Measurements from ENCODE around the gene SAP30BP. TPM values are rescaled to one million over a fixed set of nuclear protein-coding genes. Genes with fewer than 3 reads are reported as not detected.
A peak's percentile ranks its signal among the peaks of the same experiment; 100 is the strongest.

The SAP30BP gene
- total RNA-seq, 1 experiment from 2014 or later = 149 TPM

GRCh38 chr17:75691371-75691791, 24.2 kb downstream of the SAP30BP start:
- no peak overlapping the region for H3K27ac ChIP-seq (ENCODE audit: low read depth, low read length)
- no peaks in the 10 kb centered on the region for H3K27me3 ChIP-seq (ENCODE audit: insufficient read depth, low read length)
- peaks cover 88% of the 10 kb centered on the region for H3K79me2 ChIP-seq (ENCODE audit: insufficient read depth, low read length)
- intact Hi-C loops (cut with micrococcal nuclease) = no loop called here
- H2AFZ ChIP-seq (ENCODE audit: low read depth, low read length, poor library complexity, severe bottlenecking) = no peak overlapping the region
- no peaks in the 10 kb centered on the region for H3K9me2 ChIP-seq (ENCODE audit: insufficient read depth)
- no peaks in the 10 kb centered on the region for H4K20me1 ChIP-seq (ENCODE audit: insufficient read depth)
- H3K4me1 ChIP-seq (ENCODE audit: control insufficient read depth in 1 of 2, insufficient read depth in 2 of 2, low read length in 2 of 2) = peaks cover 70 to 99% of the 10 kb centered on the region in 2 experiments
- ChIA-PET RAD21 (ENCODE audit: low non-redundant PET in 1 of 2, low total read pairs in 2 of 2, uncharacterized antibody in 2 of 2, unreplicated experiment in 2 of 2) (no interaction called here), POLR2A (interaction anchor here (1.1 to 3.3 kb wide), 3 partner anchors 16 to 89 kb away, joined by 3 to 17 read pairs (median 12); partner anchors contain the start of gene ITGB4), CTCF (interaction anchor here (1.2 to 2.4 kb wide), 2 partner anchors 29 to 57 kb away, joined by 4 to 7 read pairs; partner anchors contain the start of gene ITGB4)
- BruUV-seq (replicated peaks) = no TSS peak
- TF ChIP-seq FOSL1 (IDR thresholded peaks at IDR 0.05; ENCODE audit: low read depth) (no peak; the same call in 1 of the 2 replicates), CEBPB (IDR thresholded peaks at IDR 0.05; ENCODE audit: low read depth) (no peak), POLR2AphosphoS5 (IDR thresholded peaks at IDR 0.05; ENCODE audit: low read depth, low read length) (no peak), JUND (IDR thresholded peaks at IDR 0.05) (no peak), RAD21 (IDR thresholded peaks at IDR 0.05; ENCODE audit: low read depth) (no peak), EGR1 (IDR thresholded peaks at IDR 0.05; ENCODE audit: low read depth) (no peak), EZH2phosphoT487 (IDR thresholded peaks at IDR 0.05; ENCODE audit: borderline replicate concordance) (no peak), YY1 (IDR thresholded peaks at IDR 0.05; ENCODE audit: extremely low read depth, insufficient replicate concordance, low read depth, low read length) (no peak), SP1 (IDR thresholded peaks at IDR 0.05; ENCODE audit: low read depth) (no peak), TCF7L2 (IDR thresholded peaks at IDR 0.05; ENCODE audit: borderline replicate concordance, extremely low read depth, insufficient read depth, insufficient read length) (no peak), ZNF274 (IDR thresholded peaks at IDR 0.05; ENCODE audit: low read depth, low read length) (no peak), POLR2A (IDR thresholded peaks at IDR 0.05; ENCODE audit: borderline replicate concordance, extremely low read depth, insufficient read depth, insufficient read length) (no peak), CBX3 (IDR thresholded peaks at IDR 0.05; ENCODE audit: low read depth) (no peak), ZFX (IDR thresholded peaks at IDR 0.05) (no peak)
- TF ChIP-seq, protein P1, sequence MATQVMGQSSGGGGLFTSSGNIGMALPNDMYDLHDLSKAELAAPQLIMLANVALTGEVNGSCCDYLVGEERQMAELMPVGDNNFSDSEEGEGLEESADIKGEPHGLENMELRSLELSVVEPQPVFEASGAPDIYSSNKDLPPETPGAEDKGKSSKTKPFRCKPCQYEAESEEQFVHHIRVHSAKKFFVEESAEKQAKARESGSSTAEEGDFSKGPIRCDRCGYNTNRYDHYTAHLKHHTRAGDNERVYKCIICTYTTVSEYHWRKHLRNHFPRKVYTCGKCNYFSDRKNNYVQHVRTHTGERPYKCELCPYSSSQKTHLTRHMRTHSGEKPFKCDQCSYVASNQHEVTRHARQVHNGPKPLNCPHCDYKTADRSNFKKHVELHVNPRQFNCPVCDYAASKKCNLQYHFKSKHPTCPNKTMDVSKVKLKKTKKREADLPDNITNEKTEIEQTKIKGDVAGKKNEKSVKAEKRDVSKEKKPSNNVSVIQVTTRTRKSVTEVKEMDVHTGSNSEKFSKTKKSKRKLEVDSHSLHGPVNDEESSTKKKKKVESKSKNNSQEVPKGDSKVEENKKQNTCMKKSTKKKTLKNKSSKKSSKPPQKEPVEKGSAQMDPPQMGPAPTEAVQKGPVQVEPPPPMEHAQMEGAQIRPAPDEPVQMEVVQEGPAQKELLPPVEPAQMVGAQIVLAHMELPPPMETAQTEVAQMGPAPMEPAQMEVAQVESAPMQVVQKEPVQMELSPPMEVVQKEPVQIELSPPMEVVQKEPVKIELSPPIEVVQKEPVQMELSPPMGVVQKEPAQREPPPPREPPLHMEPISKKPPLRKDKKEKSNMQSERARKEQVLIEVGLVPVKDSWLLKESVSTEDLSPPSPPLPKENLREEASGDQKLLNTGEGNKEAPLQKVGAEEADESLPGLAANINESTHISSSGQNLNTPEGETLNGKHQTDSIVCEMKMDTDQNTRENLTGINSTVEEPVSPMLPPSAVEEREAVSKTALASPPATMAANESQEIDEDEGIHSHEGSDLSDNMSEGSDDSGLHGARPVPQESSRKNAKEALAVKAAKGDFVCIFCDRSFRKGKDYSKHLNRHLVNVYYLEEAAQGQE (IDR thresholded peaks at IDR 0.05; ENCODE audit: low read depth) = no peak
- TF ChIP-seq, protein P2, sequence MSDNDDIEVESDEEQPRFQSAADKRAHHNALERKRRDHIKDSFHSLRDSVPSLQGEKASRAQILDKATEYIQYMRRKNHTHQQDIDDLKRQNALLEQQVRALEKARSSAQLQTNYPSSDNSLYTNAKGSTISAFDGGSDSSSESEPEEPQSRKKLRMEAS (IDR thresholded peaks at IDR 0.05) = no peak
- no peak overlapping the region for H3K4me3 ChIP-seq (replicated peaks in 1 of 2; ENCODE audit: low read depth in 1 of 2, low read length in 2 of 2)
- peaks cover 0 to 21% of the 10 kb centered on the region in 2 experiments; a peak in 1 of 4 replicates for H3K36me3 ChIP-seq (ENCODE audit: control insufficient read depth in 1 of 2, insufficient read depth in 2 of 2, low read length in 2 of 2)
- H3K9me3 ChIP-seq (ENCODE audit: control insufficient read depth in 1 of 2, insufficient read depth in 1 of 2, low read depth in 1 of 2, low read length in 2 of 2) = no peaks in the 10 kb centered on the region
- ATAC-seq (no peak), DNase-seq (ENCODE audit: low read depth, low spot score) (no peak)
- no peak overlapping the region for H3K9ac ChIP-seq (ENCODE audit: low read length)
- H3K4me2 ChIP-seq (ENCODE audit: low read length) = peak overlapping the region; percentile 22; the same call in 1 of the 2 replicates
